Measurements from ENCODE around the gene SPACDR.
A peak's percentile ranks its signal among the peaks of the same experiment; 100 is the strongest.

DNA sequence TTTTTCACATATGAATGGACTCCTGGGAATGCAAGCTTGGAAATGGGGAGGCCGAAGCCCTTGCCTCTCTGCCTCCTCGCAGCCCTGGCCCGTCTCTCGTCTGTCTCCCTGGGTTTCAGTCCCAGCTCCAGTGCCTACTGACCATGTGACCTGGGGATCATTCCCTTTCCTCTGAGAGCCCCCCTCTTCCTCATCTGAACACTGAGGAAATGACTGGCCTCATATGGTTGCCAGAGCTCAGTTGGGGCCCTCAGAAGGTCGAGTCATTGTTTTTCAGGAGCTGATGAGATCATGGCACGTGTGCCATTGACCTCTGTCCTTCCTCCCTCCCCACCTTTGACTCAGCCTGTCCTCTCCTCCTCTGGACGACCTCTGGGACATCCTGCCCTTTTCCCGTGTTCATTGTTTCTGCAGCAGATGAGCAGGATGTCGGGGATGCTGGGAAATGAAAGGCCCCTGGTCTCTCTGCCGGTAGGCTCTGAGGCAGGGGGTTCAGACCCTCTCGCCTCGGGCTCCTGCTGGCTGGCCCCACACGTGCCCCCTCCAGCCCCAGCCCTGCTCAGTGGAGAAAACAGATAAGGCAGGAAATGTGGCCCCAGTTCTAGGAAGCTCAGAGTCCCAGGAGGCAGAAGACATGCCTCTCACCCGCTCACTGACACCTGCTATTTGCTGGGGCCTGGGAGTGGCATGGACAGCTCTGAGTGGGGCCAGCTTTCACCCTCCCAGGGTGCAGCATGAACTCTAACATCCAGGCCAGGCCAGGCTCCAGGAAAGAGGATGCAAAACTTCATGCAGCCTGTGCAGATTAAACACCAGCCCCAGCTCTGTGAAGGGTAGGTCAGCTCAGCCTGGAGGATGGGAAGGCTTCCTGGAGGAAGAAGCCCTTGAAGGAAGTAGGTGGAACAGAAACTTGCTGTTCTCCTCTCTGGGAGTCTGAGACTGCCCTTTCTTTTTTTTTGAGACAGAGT, 19.5 kb downstream of the SPACDR start:
- peak; percentile 37 for TF ChIP-seq POLR2A (IDR thresholded peaks at IDR 0.05)
- TF ChIP-seq, protein P1, sequence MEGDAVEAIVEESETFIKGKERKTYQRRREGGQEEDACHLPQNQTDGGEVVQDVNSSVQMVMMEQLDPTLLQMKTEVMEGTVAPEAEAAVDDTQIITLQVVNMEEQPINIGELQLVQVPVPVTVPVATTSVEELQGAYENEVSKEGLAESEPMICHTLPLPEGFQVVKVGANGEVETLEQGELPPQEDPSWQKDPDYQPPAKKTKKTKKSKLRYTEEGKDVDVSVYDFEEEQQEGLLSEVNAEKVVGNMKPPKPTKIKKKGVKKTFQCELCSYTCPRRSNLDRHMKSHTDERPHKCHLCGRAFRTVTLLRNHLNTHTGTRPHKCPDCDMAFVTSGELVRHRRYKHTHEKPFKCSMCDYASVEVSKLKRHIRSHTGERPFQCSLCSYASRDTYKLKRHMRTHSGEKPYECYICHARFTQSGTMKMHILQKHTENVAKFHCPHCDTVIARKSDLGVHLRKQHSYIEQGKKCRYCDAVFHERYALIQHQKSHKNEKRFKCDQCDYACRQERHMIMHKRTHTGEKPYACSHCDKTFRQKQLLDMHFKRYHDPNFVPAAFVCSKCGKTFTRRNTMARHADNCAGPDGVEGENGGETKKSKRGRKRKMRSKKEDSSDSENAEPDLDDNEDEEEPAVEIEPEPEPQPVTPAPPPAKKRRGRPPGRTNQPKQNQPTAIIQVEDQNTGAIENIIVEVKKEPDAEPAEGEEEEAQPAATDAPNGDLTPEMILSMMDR (IDR thresholded peaks at IDR 0.05) = no peak
